C4-2B (cell line): ENCODE data around the gene TCF4.

ENCODE experiments used
- CTCF ChIP-seq: fragments of 450-650 bp; conservative IDR thresholded peaks from 2 replicates; pipeline ENCODE4 v1.5.1; 2017; ENCODE audit warnings: mild to moderate bottlenecking
- ZFX ChIP-seq: fragments of 450-650 bp; IDR thresholded peaks from 2 replicates; pipeline ENCODE4 v1.6.1; 2017

- TF ChIP-seq CTCF (no peak), ZFX (no peak)
Observed at GRCh38 chr18:55268628-55269275, 319.2 kb downstream of the TCF4 start.
